IMR-90 (cell line): ENCODE measurements around the gene SNX11. TPM values are rescaled to one million over a fixed set of nuclear protein-coding genes. Genes with fewer than 3 reads are reported as not detected.

ENCODE experiments used
- ATAC-seq: fragments of 200-7000 bp; cut with Tn5 transposase; 2 replicates; pipeline ENCODE4 v1.9.1; 2020; ENCODE audit warnings: low read depth, mild to moderate bottlenecking, moderate library complexity
- BruUV-seq: library from RNA; stranded (reverse); fragments of 400-500 nt; replicated peaks from 2 replicates; lab custom pipeline; 2021; lab: Mats Ljungman, UMichigan
- CTCF ChIA-PET: fragments of 300-600 bp; formaldehyde crosslinking; extraction: SDS; loops from one replicate; lab custom pipeline; 2021; ENCODE audit warnings: antibody characterized with exemption; lab: Yijun Ruan, JAX
- POLR2A ChIA-PET: fragments of 300-600 bp; sonication (Branson Sonifier 250); formaldehyde crosslinking; loops from one replicate; lab custom pipeline; 2022; ENCODE audit warnings: antibody characterized with exemption; ENCODE audit not compliant: unreplicated experiment; lab: Charles Lee
- DNase-seq: peaks from one replicate; pipeline ENCODE4 v3.0.0; 2013
- H2AFZ ChIP-seq: replicated peaks from 2 replicates; pipeline ENCODE3; 2013; ENCODE audit warnings: low read length, mild to moderate bottlenecking; ENCODE audit not compliant: poor library complexity
- H2AK5ac ChIP-seq: 2 replicates; pipeline ENCODE4 v1.6.1; 2013; ENCODE audit warnings: low read depth, low read length, inconsistent platforms
- H2AK9ac ChIP-seq: replicated peaks from 2 replicates; pipeline ENCODE3; 2013; ENCODE audit warnings: mild to moderate bottlenecking, low read depth, low read length, moderate library complexity; ENCODE audit not compliant: poor library complexity
- H2BK120ac ChIP-seq: 2 replicates; pipeline ENCODE4 v1.6.1; 2013; ENCODE audit warnings: low read depth, low read length, inconsistent platforms
- H2BK15ac ChIP-seq: 3 replicates; pipeline ENCODE4 v1.6.1; 2013; ENCODE audit warnings: low read depth, low read length, inconsistent platforms
- H2BK20ac ChIP-seq: 2 replicates; pipeline ENCODE4 v1.6.1; 2013; ENCODE audit warnings: low read depth, mild to moderate bottlenecking, inconsistent platforms, low read length, moderate library complexity
- H2BK5ac ChIP-seq: 2 replicates; pipeline ENCODE4 v1.6.1; 2013; ENCODE audit warnings: mild to moderate bottlenecking, low read depth, low read length, inconsistent platforms; ENCODE audit not compliant: poor library complexity, severe bottlenecking
- H3K14ac ChIP-seq: replicated peaks from 2 replicates; pipeline ENCODE4 v1.6.1; 2013; ENCODE audit warnings: low read depth, low read length, inconsistent platforms
- H3K18ac ChIP-seq: 2 replicates; pipeline ENCODE4 v1.6.1; 2013; ENCODE audit warnings: low read depth, low read length, control low read depth
- H3K23ac ChIP-seq: 2 replicates; pipeline ENCODE4 v1.6.1; 2013; ENCODE audit warnings: low read depth, low read length, inconsistent platforms
- H3K27ac ChIP-seq: 2 replicates; pipeline ENCODE4 v1.5.1; 2013; ENCODE audit warnings: mild to moderate bottlenecking, control low read depth, low read length; ENCODE audit not compliant: insufficient read depth
- H3K27me3 ChIP-seq: 2 replicates; pipeline ENCODE4 v1.6.1; 2013; ENCODE audit warnings: low read length; ENCODE audit not compliant: control insufficient read depth, insufficient read depth
- H3K36me3 ChIP-seq: 2 replicates; pipeline ENCODE4 v1.6.1; 2013; ENCODE audit warnings: low read length, mixed read lengths; ENCODE audit not compliant: control insufficient read depth, insufficient read depth
- H3K4ac ChIP-seq: 2 replicates; pipeline ENCODE4 v1.6.1; 2013; ENCODE audit warnings: low read depth, low read length, inconsistent platforms
- H3K4me1 ChIP-seq: 2 replicates; pipeline ENCODE4 v1.6.1; 2013; ENCODE audit warnings: low read length, mixed read lengths; ENCODE audit not compliant: control insufficient read depth, insufficient read depth
- H3K4me2 ChIP-seq: 2 replicates; pipeline ENCODE4 v1.6.1; 2013; ENCODE audit warnings: low read depth, mild to moderate bottlenecking, control low read depth, low read length, moderate library complexity
- H3K4me3 ChIP-seq: 2 replicates; pipeline ENCODE4 v1.5.1; 2013; ENCODE audit warnings: low read depth, mild to moderate bottlenecking, control low read depth, low read length, moderate library complexity; ENCODE audit not compliant: insufficient read depth
- H3K56ac ChIP-seq: 2 replicates; pipeline ENCODE4 v1.6.1; 2013; ENCODE audit warnings: low read length, inconsistent platforms; ENCODE audit not compliant: insufficient read depth; ENCODE audit errors: extremely low read depth
- H3K79me1 ChIP-seq, 2 experiments: 2 replicates each; pipeline ENCODE4 v1.6.1; 2013; ENCODE audit warnings: low read length in 2 of 2, inconsistent platforms in 1 of 2, low read depth in 1 of 2
- H3K9ac ChIP-seq: 2 replicates; pipeline ENCODE4 v1.6.1; 2013; ENCODE audit warnings: low read depth, low read length, control low read depth
- H3K9me1 ChIP-seq: 2 replicates; pipeline ENCODE4 v1.6.1; 2013; ENCODE audit warnings: low read length, inconsistent platforms; ENCODE audit not compliant: insufficient read depth
- H3K9me3 ChIP-seq: 2 replicates; pipeline ENCODE4 v1.6.1; 2013; ENCODE audit warnings: low read length; ENCODE audit not compliant: control insufficient read depth, insufficient read depth
- H4K20me1 ChIP-seq: 2 replicates; pipeline ENCODE4 v1.6.1; 2013; ENCODE audit warnings: low read length, inconsistent platforms; ENCODE audit not compliant: insufficient read depth
- H4K5ac ChIP-seq: 2 replicates; pipeline ENCODE4 v1.6.1; 2013; ENCODE audit warnings: mild to moderate bottlenecking, low read depth, low read length, control low read depth
- H4K8ac ChIP-seq, 2 experiments: 2 replicates each; pipeline ENCODE4 v1.6.1; 2013; ENCODE audit warnings: low read depth in 2 of 2, low read length in 2 of 2, control low read depth in 1 of 2, inconsistent platforms in 1 of 2
- H4K91ac ChIP-seq: 2 replicates; pipeline ENCODE4 v1.6.1; 2013; ENCODE audit warnings: low read depth, low read length, inconsistent platforms; ENCODE audit not compliant: insufficient read depth
- MXI1 ChIP-seq: IDR thresholded peaks from 2 replicates; pipeline ENCODE4 v1.6.1; 2012; ENCODE audit warnings: low read depth, mild to moderate bottlenecking, low read length, moderate library complexity, borderline replicate concordance
- POLR2A ChIP-seq: IDR thresholded peaks from 2 replicates; pipeline ENCODE4 v1.6.1; 2012; ENCODE audit warnings: mild to moderate bottlenecking, low read depth, low read length
- RFX5 ChIP-seq: IDR thresholded peaks from 2 replicates; pipeline ENCODE4 v1.8.0; 2012; ENCODE audit warnings: low read depth, mild to moderate bottlenecking, low read length, moderate library complexity
- WGBS, 2 experiments: methylation state at CpG; one replicate each; pipeline versions ENCODE4 v1.1.5 to v1.1.7; 2013; ENCODE audit warnings: missing lambda C conversion rate in 2 of 2; ENCODE audit not compliant: insufficient read length in 1 of 2; ENCODE audit errors: extremely low coverage in 2 of 2; 5-methylcytosine and 5-hydroxymethylcytosine counted together
- dilution Hi-C: fragments of 300-500 bp; cut with HindIII; formaldehyde crosslinking; loops from one replicate; pipeline ENCODE4 v1.14.3; 2018; ENCODE audit warnings: low sequenced_read_pairs; ENCODE audit not compliant: unreplicated experiment
- in situ Hi-C: fragments of 300-500 bp; cut with MboI; formaldehyde crosslinking; loops from 3 replicates; pipeline ENCODE4 v1.14.3; 2019; ENCODE audit warnings: low sequenced_read_pairs, inconsistent platforms, mixed read lengths
- intact Hi-C: fragments of 100-400 bp; cut with micrococcal nuclease; formaldehyde crosslinking; loops from 2 replicates; pipeline ENCODE4 v1.10.0; 2022
- polyA plus RNA-seq, 3 experiments: library from polyadenylated mRNA; depleted of rRNA; stranded (reverse); fragments of >200 nt; gene quantifications; 2 replicates each; pipeline ENCODE4 v1.2.3, GENCODE V29; 2012; ENCODE audit warnings: low replicate concordance in 1 of 3
- total RNA-seq: library from RNA; depleted of rRNA; stranded (reverse); fragments of >200 nt; gene quantifications from 2 replicates; pipeline ENCODE4 v1.2.3, GENCODE V29; 2012

Gene SNX11
- total and polyA plus RNA-seq, 2 of the 4 experiments (the other 2 are of a cell fraction) = 14.7 to 16.9 TPM

DNA sequence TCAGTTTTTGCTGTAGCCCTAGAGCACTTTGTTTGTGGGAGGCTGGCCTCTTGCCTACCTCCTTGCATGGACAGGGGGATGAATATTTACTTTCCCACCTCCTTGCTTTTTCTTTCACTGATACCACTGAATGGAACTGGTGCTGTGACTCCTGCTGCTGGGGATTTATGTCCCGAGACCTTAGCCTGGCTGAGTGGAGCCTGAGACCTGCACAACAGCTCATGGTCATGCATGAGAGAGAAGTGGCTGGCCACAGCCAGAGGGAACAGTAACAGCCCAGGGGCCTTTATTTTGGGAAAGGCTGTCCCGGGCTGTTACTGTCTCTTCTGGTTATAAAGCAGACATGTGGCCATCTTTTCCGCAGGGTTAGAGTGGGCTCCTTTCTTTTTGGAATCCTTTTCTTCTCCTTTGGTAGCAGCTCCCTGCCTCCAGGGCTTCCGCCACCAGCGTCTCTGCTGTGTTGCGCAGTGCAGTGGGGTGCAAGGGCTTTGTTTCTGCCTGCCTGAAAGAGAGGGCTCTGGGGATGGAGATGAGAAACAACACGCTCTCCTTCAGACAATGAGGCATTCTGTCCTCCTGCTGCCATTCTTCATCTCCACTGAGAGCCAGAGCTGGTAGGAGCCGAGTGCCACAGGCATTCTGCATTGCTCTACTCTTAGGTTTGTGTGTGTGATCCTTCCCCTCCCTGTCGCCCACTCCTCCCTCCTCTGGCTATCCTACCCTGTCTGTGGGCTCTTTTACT, 14.5 kb downstream of the SNX11 start:
- in situ Hi-C loops = no loop called here
- Histone ChIP-seq H3K79me1 (peaks cover 0 to 6% of the 10 kb centered on the region in 2 experiments; a peak in 1 of 4 replicates), H3K9me3 (no peaks in the 10 kb centered on the region), H4K5ac (no peak overlapping the region), H3K14ac (no peak overlapping the region), H2BK20ac (no peak overlapping the region), H3K9ac (no peak overlapping the region), H3K4me3 (no peak overlapping the region), H2BK15ac (no peak overlapping the region), H3K4me1 (no peaks in the 10 kb centered on the region), H2AK9ac (no peak overlapping the region), H4K20me1 (no peaks in the 10 kb centered on the region), H2AK5ac (no peak overlapping the region), H3K36me3 (peaks cover 39% of the 10 kb centered on the region), H3K4me2 (no peak overlapping the region), H3K9me1 (no peaks in the 10 kb centered on the region), H3K27me3 (no peaks in the 10 kb centered on the region), H3K23ac (no peak overlapping the region), H4K8ac (no peak overlapping the region), H2AFZ (no peak overlapping the region), H4K91ac (no peak overlapping the region), H3K4ac (no peak overlapping the region), H3K27ac (no peak overlapping the region), H3K18ac (no peak overlapping the region), H2BK5ac (no peak overlapping the region), H3K56ac (no peak overlapping the region), H2BK120ac (no peak overlapping the region)
- ATAC-seq (no peak), DNase-seq (no peak)
- TF ChIP-seq RFX5 (no peak), MXI1 (no peak), POLR2A (no peak)
- dilution Hi-C loops = no loop called here
- BruUV-seq = no TSS peak
- intact Hi-C loops = no loop called here
- ChIA-PET CTCF (no interaction called here), POLR2A (no interaction called here)
- WGBS, 2 experiments = no CpG with 5 or more reads among the region's 9 CpGs
